ENCODE data around the gene SCNN1A. TPM values are rescaled to one million over a fixed set of nuclear protein-coding genes. Genes with fewer than 3 reads are reported as not detected.

The SCNN1A gene
- total and polyA plus RNA-seq, 2 of the 13 experiments (the other 11 are each of a cell fraction or from before 2014, with no cell fraction given), result 1.5 to 14.6 TPM

DNA sequence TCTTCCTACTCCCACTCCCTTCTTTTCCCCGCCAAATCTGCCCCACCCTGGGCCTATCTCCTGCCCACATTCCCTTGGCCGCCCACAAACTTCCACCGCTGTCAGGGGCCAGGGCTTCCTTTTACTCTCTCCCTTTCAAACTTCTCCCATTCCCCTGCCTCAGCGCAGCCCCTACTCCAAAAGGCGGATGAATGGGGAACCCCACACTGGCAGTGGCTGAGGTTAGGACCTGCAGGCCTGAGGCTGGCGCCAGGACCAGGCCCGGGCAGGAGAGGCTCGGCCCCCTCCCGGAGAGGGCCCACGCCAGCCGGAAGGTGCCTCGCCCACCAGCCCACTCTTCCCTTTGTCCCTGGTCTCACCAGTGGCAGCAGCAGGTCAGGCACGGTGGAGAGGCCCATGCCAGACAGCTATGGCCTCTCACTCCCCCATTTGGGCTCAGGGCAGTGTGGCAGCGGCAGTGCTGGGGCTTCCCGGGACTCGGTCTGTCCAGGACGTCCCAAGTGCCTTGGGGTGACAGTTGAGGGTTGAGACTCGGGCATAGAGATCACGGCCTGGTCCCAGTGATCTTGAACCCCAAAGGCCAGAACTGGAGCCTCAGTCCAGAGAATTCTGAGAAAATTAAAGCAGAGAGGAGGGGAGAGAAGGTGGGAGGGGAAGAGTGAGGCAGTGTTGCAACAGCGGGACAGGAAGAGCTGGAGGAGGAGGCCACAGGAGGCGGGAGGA is 33.8 kb downstream of the SCNN1A start, which contains the start of gene TNFRSF1A (continued):
- TF ChIP-seq KLF6 (CRISPR knock-in tag; IDR thresholded peaks at IDR 0.05) (no peak), ZNF83 (CRISPR knock-in tag; IDR thresholded peaks at IDR 0.05; ENCODE audit: borderline replicate concordance) (0 out of 2 replicates have a peak, but pooled peaks have one; percentile 25), ERF (CRISPR knock-in tag; IDR thresholded peaks at IDR 0.05) (0 out of 2 replicates have a peak, but pooled peaks have one; percentile 59), CBFB (CRISPR knock-in tag; IDR thresholded peaks at IDR 0.05) (no peak), PCBP2 (optimal IDR thresholded peaks at IDR 0.05; ENCODE audit: low read depth, low read length, poor library complexity, severe bottlenecking) (no peak), PRDM4 (CRISPR knock-in tag; IDR thresholded peaks at IDR 0.05; ENCODE audit: borderline replicate concordance) (no peak), MED1 (CRISPR knock-in tag; IDR thresholded peaks at IDR 0.05) (peak; percentile 64; the same call in 1 of the 2 replicates), CBX1 (IDR thresholded peaks at IDR 0.05; ENCODE audit: low read depth) (no peak), AGO1 (IDR thresholded peaks at IDR 0.05; ENCODE audit: low read depth, low read length, poor library complexity, severe bottlenecking) (no peak), SRF (IDR thresholded peaks at IDR 0.05; ENCODE audit: low read depth, low read length) (no peak), GATAD2A (CRISPR knock-in tag; IDR thresholded peaks at IDR 0.05) (peak; percentile 70; the same call in 1 of the 2 replicates), ZNF614 (CRISPR knock-in tag; IDR thresholded peaks at IDR 0.05; ENCODE audit: borderline replicate concordance) (no peak), SP2 (CRISPR knock-in tag; IDR thresholded peaks at IDR 0.05) (no peak), HES4 (CRISPR knock-in tag; IDR thresholded peaks at IDR 0.05; ENCODE audit: borderline replicate concordance) (peak; percentile 77; the same call in 1 of the 2 replicates), ZNF296 (CRISPR knock-in tag; conservative IDR thresholded peaks at IDR 0.05) (no peak), GRHL1 (CRISPR knock-in tag; conservative IDR thresholded peaks at IDR 0.05) (no peak), BCL6 (CRISPR knock-in tag; IDR thresholded peaks at IDR 0.05) (0 out of 2 replicates have a peak, but pooled peaks have one; percentile 8), ZIK1 (CRISPR knock-in tag; IDR thresholded peaks at IDR 0.05; ENCODE audit: borderline replicate concordance, low read depth) (no peak), NPAS2 (CRISPR knock-in tag; IDR thresholded peaks at IDR 0.05; ENCODE audit: borderline replicate concordance) (no peak)
- TF ChIP-seq, protein P1, sequence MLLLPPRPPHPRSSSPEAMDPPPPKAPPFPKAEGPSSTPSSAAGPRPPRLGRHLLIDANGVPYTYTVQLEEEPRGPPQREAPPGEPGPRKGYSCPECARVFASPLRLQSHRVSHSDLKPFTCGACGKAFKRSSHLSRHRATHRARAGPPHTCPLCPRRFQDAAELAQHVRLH (CRISPR knock-in tag; IDR thresholded peaks at IDR 0.05; ENCODE audit: borderline replicate concordance, low read depth), result no peak
- TF ChIP-seq, protein P2, sequence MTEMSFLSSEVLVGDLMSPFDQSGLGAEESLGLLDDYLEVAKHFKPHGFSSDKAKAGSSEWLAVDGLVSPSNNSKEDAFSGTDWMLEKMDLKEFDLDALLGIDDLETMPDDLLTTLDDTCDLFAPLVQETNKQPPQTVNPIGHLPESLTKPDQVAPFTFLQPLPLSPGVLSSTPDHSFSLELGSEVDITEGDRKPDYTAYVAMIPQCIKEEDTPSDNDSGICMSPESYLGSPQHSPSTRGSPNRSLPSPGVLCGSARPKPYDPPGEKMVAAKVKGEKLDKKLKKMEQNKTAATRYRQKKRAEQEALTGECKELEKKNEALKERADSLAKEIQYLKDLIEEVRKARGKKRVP (CRISPR knock-in tag; IDR thresholded peaks at IDR 0.05), result peak in 1 of 2 experiments; percentile 70; a peak in 2 of 4 replicates
- TF ChIP-seq, protein P3, sequence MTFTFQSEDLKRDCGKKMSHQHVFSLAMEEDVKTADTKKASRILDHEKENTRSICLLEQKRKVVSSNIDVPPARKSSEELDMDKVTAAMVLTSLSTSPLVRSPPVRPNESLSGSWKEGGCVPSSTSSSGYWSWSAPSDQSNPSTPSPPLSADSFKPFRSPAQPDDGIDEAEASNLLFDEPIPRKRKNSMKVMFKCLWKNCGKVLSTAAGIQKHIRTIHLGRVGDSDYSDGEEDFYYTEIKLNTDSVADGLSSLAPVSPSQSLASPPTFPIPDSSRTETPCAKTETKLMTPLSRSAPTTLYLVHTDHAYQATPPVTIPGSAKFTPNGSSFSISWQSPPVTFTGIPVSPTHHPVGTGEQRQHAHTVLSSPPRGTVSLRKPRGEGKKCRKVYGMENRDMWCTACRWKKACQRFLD (CRISPR knock-in tag; IDR thresholded peaks at IDR 0.05; ENCODE audit: borderline replicate concordance), result no peak
- TF ChIP-seq, protein P4, sequence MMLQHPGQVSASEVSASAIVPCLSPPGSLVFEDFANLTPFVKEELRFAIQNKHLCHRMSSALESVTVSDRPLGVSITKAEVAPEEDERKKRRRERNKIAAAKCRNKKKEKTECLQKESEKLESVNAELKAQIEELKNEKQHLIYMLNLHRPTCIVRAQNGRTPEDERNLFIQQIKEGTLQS (CRISPR knock-in tag; IDR thresholded peaks at IDR 0.05), result peak; percentile 25; the same call in 1 of the 2 replicates

Data from HepG2 (cell line).